ENCODE measurements around the gene CARD14.

Gene CARD14

GRCh38 chr17:80185968-80186367 is 16.1 kb downstream of the CARD14 start:
- Histone ChIP-seq H3K27me3 (ENCODE audit: insufficient read depth, low read depth) (peaks cover 68% of the 10 kb centered on the region), H3K79me2 (ENCODE audit: insufficient read depth, low read depth) (no peaks in the 10 kb centered on the region), H2AFZ (ENCODE audit: low read depth) (no peak overlapping the region), H3K9ac (no peak overlapping the region), H4K20me1 (ENCODE audit: insufficient read depth) (no peaks in the 10 kb centered on the region), H3K4me3 (IDR thresholded peaks at IDR 0.05; ENCODE audit: insufficient read depth, low read depth, low read length) (no peak overlapping the region), H3K36me3 (ENCODE audit: insufficient read depth) (no peaks in the 10 kb centered on the region), H3K4me2 (no peak overlapping the region), H3K4me1 (ENCODE audit: low read depth, poor library complexity, severe bottlenecking) (no peaks in the 10 kb centered on the region), H3K27ac (no peak overlapping the region)
- TF ChIP-seq, protein P1, sequence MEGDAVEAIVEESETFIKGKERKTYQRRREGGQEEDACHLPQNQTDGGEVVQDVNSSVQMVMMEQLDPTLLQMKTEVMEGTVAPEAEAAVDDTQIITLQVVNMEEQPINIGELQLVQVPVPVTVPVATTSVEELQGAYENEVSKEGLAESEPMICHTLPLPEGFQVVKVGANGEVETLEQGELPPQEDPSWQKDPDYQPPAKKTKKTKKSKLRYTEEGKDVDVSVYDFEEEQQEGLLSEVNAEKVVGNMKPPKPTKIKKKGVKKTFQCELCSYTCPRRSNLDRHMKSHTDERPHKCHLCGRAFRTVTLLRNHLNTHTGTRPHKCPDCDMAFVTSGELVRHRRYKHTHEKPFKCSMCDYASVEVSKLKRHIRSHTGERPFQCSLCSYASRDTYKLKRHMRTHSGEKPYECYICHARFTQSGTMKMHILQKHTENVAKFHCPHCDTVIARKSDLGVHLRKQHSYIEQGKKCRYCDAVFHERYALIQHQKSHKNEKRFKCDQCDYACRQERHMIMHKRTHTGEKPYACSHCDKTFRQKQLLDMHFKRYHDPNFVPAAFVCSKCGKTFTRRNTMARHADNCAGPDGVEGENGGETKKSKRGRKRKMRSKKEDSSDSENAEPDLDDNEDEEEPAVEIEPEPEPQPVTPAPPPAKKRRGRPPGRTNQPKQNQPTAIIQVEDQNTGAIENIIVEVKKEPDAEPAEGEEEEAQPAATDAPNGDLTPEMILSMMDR (conservative IDR thresholded peaks at IDR 0.05; ENCODE audit: low read depth, low read length), result no peak

DNA sequence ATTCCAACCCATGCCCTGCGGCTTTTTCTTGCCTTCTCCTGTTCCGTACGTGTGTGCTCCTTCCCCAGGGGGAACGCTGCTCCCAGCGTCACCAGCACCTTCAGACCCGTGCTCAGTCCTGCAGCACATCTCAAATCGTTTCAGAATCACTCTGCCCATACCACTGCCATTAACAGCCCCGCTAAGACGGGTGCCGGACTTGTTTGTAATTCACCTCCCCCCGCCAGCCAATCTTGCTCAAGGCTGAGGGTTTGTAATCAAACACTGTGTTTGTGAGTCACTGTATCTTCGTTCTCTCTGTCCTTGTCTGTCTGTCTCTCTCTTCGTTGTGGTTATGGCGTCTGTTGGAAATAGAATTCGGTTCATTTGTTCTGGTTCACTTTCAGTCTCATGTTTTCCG is 17.3 kb downstream of the CARD14 start:
- Histone ChIP-seq H3K36me3 (ENCODE audit: insufficient read depth) (no peaks in the 10 kb centered on the region), H4K20me1 (ENCODE audit: insufficient read depth) (no peaks in the 10 kb centered on the region), H3K4me2 (no peak overlapping the region), H3K4me1 (ENCODE audit: low read depth, poor library complexity, severe bottlenecking) (no peaks in the 10 kb centered on the region), H3K4me3 (IDR thresholded peaks at IDR 0.05; ENCODE audit: insufficient read depth, low read depth, low read length) (no peak overlapping the region), H2AFZ (ENCODE audit: low read depth) (no peak overlapping the region), H3K27me3 (ENCODE audit: insufficient read depth, low read depth) (peaks cover 74% of the 10 kb centered on the region), H3K9ac (no peak overlapping the region), H3K27ac (no peak overlapping the region), H3K79me2 (ENCODE audit: insufficient read depth, low read depth) (no peaks in the 10 kb centered on the region)
- TF ChIP-seq, protein P1 (conservative IDR thresholded peaks at IDR 0.05; ENCODE audit: low read depth, low read length), result no peak

- Histone ChIP-seq H3K27me3 (ENCODE audit: insufficient read depth, low read depth) (peaks cover 76% of the 10 kb centered on the region), H2AFZ (ENCODE audit: low read depth) (no peak overlapping the region), H3K4me1 (ENCODE audit: low read depth, poor library complexity, severe bottlenecking) (no peaks in the 10 kb centered on the region), H3K36me3 (ENCODE audit: insufficient read depth) (no peaks in the 10 kb centered on the region), H3K4me3 (IDR thresholded peaks at IDR 0.05; ENCODE audit: insufficient read depth, low read depth, low read length) (no peak overlapping the region), H3K9ac (no peak overlapping the region), H4K20me1 (ENCODE audit: insufficient read depth) (no peaks in the 10 kb centered on the region), H3K79me2 (ENCODE audit: insufficient read depth, low read depth) (no peaks in the 10 kb centered on the region), H3K27ac (no peak overlapping the region), H3K4me2 (no peak overlapping the region)
- TF ChIP-seq, protein P1 (conservative IDR thresholded peaks at IDR 0.05; ENCODE audit: low read depth, low read length), result no peak
Observed at GRCh38 chr17:80187515-80187941, 17.7 kb downstream of the CARD14 start.

DNA sequence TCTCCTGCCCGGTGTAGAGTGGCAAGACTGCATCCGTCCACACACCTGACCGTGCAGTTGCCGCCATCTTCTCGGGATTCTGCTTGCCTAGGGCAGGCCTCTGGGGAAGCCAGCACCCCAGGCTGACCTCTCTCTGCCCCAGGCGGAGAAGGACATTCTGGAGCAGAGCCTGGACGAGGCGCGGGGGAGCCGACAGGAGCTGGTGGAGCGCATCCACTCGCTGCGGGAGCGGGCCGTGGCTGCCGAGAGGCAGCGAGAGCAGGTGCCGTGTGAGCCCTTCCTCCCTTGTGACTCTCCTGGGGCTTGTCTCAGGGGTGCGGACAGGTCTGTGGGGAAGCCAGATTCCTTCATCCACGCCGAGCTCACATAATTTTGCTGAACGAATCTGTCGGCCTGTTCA is 19.8 kb downstream of the CARD14 start:
- Histone ChIP-seq H3K4me2 (no peak overlapping the region), H3K9ac (no peak overlapping the region), H3K27ac (no peak overlapping the region), H2AFZ (ENCODE audit: low read depth) (no peak overlapping the region), H3K79me2 (ENCODE audit: insufficient read depth, low read depth) (no peaks in the 10 kb centered on the region), H3K4me3 (IDR thresholded peaks at IDR 0.05; ENCODE audit: insufficient read depth, low read depth, low read length) (no peak overlapping the region), H3K36me3 (ENCODE audit: insufficient read depth) (no peaks in the 10 kb centered on the region), H3K27me3 (ENCODE audit: insufficient read depth, low read depth) (peaks cover 68% of the 10 kb centered on the region), H4K20me1 (ENCODE audit: insufficient read depth) (no peaks in the 10 kb centered on the region), H3K4me1 (ENCODE audit: low read depth, poor library complexity, severe bottlenecking) (no peaks in the 10 kb centered on the region)
- TF ChIP-seq, protein P1 (conservative IDR thresholded peaks at IDR 0.05; ENCODE audit: low read depth, low read length), result no peak
